ENCODE results near the gene USP40. TPM values are rescaled to one million over a fixed set of nuclear protein-coding genes. Genes with fewer than 3 reads are reported as not detected.

The USP40 gene
- total RNA-seq, 4 donors from 2014 or later, result 18.7 to 32.8 (median 23.0) TPM

DNA sequence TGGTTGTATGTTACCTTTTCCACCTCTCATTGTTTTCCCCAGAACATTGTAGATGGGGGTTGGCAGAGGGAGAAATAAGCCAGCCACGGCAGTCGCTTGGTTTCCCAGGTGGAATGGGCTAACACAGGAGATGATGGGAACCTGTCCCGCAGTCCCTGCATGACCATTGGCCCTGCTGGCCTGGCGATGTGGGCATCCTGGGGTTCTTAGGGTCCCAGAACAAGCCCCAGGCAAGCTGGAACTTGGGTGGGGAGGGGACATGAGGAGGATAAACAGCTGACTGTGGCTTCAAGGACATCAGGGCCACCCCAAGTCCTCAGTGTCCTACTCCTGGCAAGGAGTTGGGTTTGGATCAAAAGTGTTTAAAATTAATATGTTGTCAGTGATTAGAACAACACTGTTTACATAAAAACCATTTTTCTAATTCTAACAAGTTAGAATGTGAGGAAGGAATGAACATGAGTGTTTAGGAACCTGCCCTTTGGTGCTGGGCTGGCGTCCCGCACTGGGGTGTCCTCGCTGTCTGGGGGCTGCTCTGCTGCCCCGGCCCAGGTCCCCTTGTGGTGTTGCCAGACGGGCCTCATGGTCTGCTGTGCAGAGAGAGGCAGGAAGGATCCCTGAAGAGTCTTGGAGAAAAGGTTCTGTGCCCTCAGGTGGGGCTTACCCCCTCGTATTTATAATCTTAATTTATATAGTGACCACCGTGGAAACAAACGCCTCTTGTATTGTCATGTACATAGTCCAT, 95.1 kb downstream of the USP40 start:
- no peak for TF ChIP-seq POLR2A (IDR thresholded peaks at IDR 0.05)
- TF ChIP-seq, protein P1, sequence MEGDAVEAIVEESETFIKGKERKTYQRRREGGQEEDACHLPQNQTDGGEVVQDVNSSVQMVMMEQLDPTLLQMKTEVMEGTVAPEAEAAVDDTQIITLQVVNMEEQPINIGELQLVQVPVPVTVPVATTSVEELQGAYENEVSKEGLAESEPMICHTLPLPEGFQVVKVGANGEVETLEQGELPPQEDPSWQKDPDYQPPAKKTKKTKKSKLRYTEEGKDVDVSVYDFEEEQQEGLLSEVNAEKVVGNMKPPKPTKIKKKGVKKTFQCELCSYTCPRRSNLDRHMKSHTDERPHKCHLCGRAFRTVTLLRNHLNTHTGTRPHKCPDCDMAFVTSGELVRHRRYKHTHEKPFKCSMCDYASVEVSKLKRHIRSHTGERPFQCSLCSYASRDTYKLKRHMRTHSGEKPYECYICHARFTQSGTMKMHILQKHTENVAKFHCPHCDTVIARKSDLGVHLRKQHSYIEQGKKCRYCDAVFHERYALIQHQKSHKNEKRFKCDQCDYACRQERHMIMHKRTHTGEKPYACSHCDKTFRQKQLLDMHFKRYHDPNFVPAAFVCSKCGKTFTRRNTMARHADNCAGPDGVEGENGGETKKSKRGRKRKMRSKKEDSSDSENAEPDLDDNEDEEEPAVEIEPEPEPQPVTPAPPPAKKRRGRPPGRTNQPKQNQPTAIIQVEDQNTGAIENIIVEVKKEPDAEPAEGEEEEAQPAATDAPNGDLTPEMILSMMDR (IDR thresholded peaks at IDR 0.05), result no peak
- H3K4me1 ChIP-seq, result peaks cover 0 to 15% (median 0%) of the 10 kb centered on the region in 3 donors
- peaks cover 0 to 91% (median 6%) of the 10 kb centered on the region in 3 donors for H3K36me3 ChIP-seq
- intact Hi-C loops (cut with DNase I), result loop anchor here (10.0 kb wide), 2 partner anchors 173 to 243 kb away; partner anchors contain the start of genes UGT1A4 and UGT1A5
- DNase-seq, result no peak
- 83 to 85% methylated on average over 7 to 10 of the region's 12 CpGs for WGBS, 2 donors
- no peak overlapping the region for H3K27ac ChIP-seq
- no peak overlapping the region for H3K4me3 ChIP-seq
- H3K27me3 ChIP-seq, result no peaks in the 10 kb centered on the region
- no peaks in the 10 kb centered on the region for H3K9me3 ChIP-seq

DNA sequence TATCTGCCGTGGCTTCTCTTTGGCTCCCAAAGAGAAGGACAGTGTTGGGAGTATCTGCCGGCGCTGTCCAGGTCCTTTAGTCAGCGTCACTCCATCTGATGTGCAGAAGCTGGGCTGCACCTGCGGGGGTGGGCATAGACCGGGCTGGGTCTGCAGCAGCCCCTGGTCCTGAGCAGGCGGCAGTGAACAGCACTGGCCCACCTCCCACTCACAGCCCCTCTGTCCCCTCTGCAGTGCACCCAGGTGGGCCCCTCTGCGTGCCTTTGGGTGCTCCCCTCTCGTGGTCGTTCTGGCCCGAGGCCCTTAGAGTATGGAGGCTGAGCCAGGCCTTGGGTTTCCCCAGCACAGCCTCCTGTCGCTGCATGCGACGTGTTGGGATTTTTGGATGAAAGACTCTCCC, 95.7 kb downstream of the USP40 start:
- Histone ChIP-seq H3K36me3 (peaks cover 0 to 87% (median 5%) of the 10 kb centered on the region in 3 donors), H3K4me1 (peaks cover 0 to 15% (median 0%) of the 10 kb centered on the region in 3 donors), H3K27me3 (no peaks in the 10 kb centered on the region), H3K27ac (peak overlapping the region in 2 of 4 donors; percentile 72 to 75), H3K4me3 (no peak overlapping the region), H3K9me3 (no peaks in the 10 kb centered on the region)
- WGBS, 2 donors, result 93% methylated on average over 10 of the region's 14 CpGs; no CpG with 5 or more reads in 1 of the 2 donors
- no peak for TF ChIP-seq POLR2A (IDR thresholded peaks at IDR 0.05)
- TF ChIP-seq, protein P1 (IDR thresholded peaks at IDR 0.05), result no peak
- DNase-seq, result no peak
- intact Hi-C loops (cut with DNase I), result loop anchor here (10.0 kb wide), 2 partner anchors 174 to 244 kb away; partner anchors contain the start of genes UGT1A4 and UGT1A5

DNA sequence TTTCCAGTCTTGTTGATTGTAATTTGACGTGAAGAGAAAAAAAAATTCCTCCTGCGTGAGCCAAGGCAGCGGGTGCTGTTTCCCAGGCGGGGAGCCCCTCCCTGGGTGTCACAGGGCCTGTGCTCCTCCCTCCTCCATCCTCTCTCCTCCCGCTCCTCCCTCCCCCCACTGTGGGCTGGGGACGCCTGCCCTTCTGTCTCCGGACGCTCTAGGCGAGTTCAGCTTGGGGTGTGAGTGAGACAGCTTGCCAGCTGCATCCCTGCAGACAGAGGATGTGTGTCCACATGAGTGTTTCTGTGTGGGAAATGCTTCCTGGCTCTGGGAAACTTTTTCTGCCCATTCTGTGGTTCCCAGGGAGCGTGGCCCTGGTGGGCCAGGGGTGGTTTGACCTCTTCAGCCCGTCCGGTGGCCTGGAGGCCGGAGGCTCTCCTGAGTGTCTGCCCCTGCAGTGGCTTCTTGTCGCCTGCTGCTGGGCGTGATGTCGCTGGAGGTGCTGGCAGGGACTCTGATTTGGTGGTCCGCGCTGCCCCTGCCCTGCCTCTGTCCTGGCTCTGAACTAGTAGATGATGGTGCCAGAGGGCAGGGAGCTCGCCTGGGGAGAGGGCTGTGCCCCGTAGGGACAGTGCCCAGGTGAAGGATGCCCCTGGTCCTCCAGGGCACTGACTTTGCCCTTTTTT, 96.4 kb downstream of the USP40 start:
- Histone ChIP-seq H3K4me1 (peaks cover 0 to 18% (median 0%) of the 10 kb centered on the region in 3 donors), H3K4me3 (peak overlapping the region in 1 of 4 donors; percentile 36), H3K9me3 (no peaks in the 10 kb centered on the region), H3K27ac (peak overlapping the region in 3 of 4 donors; percentile 39 to 75 (median 72)), H3K27me3 (no peaks in the 10 kb centered on the region), H3K36me3 (peaks cover 0 to 82% (median 0%) of the 10 kb centered on the region in 3 donors)
- TF ChIP-seq POLR2A (IDR thresholded peaks at IDR 0.05), result no peak
- WGBS, 2 donors, result 45 to 74% methylated on average over 5 to 8 of the region's 20 CpGs
- no peak for DNase-seq
- intact Hi-C loops (cut with DNase I), result loop anchor here (10.0 kb wide), 2 partner anchors 175 to 245 kb away; partner anchors contain the start of genes UGT1A4 and UGT1A5

DNA sequence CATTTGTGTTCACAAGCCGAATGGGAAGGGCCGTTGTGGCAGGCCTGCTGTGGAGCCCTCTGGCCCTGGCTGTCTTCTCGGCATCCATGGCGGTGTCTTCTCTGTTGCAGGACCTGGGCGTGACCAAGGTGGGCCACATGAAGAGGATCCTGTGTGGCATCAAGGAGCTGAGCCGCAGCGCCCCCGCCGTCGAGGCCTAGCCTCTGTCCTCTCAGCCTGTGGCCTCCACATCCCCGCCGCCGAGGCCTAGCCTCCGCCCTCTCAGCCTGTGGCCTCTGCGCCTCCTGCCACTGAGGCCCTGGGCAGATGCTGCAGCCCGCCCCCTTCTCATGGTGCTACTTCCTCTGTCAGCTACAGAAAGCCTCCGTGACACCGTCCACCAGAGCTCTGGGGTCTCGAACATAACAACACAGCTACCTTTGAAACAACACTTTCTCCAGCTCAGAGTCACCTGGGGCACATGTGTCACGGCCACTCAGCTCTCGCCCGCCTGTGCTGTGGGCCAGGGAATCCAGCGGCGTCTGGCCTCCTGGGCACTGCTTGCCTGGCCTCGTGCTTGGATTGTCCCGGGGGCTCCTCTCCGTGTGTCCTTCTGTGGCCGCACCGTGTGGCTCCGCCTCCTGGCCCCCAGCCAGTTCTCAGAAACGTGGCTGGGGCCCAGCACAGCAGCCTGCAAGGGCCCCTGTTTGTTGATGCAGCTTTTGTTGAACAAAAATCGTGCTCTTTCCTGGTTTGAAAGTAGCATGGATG, 97.1 kb downstream of the USP40 start:
- intact Hi-C loops (cut with DNase I), result loop anchor here (10.0 kb wide), 2 partner anchors 175 to 245 kb away; partner anchors contain the start of genes UGT1A4 and UGT1A5
- peak overlapping the region in 3 of 4 donors; percentile 39 to 75 (median 72) for H3K27ac ChIP-seq
- no peak for TF ChIP-seq POLR2A (IDR thresholded peaks at IDR 0.05)
- TF ChIP-seq, protein P1 (IDR thresholded peaks at IDR 0.05), result no peak
- WGBS, 2 donors, result 69 to 72% methylated on average over 15 to 24 of the region's 32 CpGs
- H3K36me3 ChIP-seq, result peaks cover 0 to 82% (median 0%) of the 10 kb centered on the region in 3 donors
- no peak for DNase-seq
- H3K4me1 ChIP-seq, result peaks cover 0 to 25% (median 0%) of the 10 kb centered on the region in 3 donors
- no peaks in the 10 kb centered on the region for H3K27me3 ChIP-seq
- no peaks in the 10 kb centered on the region for H3K9me3 ChIP-seq
- peak overlapping the region in 1 of 4 donors; percentile 36 for H3K4me3 ChIP-seq

DNA sequence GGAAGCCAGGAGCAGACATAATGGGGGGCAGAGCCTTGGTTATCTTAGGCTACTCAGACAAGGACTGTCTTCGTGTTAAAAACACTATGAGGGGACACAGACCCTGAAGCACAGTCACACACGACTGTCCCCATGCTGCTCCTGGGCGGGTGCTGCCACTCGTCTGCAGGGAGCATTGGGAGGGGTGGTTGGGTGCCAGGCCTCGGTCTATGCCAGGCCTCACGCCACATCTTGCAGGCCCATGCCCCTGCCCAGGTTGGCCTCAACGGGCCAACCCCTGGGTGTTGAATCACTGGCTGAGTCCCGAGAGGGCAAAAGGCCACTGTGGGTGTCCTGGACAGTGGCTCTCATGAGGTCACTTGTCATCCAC, 97.9 kb downstream of the USP40 start:
- intact Hi-C loops (cut with DNase I), result no loop called here
- peak overlapping the region in 1 of 4 donors; percentile 72 for H3K27ac ChIP-seq

More for the DNA sequence above, 97.9 kb downstream of the USP40 start:
- peaks cover 0 to 84% (median 0%) of the 10 kb centered on the region in 3 donors for H3K36me3 ChIP-seq
- H3K4me3 ChIP-seq, result no peak overlapping the region
- 72 to 100% methylated on average over 1 to 3 of the region's 8 CpGs for WGBS, 2 donors
- H3K9me3 ChIP-seq, result no peaks in the 10 kb centered on the region
- DNase-seq, result no peak
- H3K27me3 ChIP-seq, result no peaks in the 10 kb centered on the region
- TF ChIP-seq POLR2A (IDR thresholded peaks at IDR 0.05), result no peak
- TF ChIP-seq, protein P1 (IDR thresholded peaks at IDR 0.05), result no peak
- H3K4me1 ChIP-seq, result peaks cover 0 to 26% (median 0%) of the 10 kb centered on the region in 3 donors
